ENCODE results near the gene SLC2A4RG.

- TF ChIP-seq, protein P1, sequence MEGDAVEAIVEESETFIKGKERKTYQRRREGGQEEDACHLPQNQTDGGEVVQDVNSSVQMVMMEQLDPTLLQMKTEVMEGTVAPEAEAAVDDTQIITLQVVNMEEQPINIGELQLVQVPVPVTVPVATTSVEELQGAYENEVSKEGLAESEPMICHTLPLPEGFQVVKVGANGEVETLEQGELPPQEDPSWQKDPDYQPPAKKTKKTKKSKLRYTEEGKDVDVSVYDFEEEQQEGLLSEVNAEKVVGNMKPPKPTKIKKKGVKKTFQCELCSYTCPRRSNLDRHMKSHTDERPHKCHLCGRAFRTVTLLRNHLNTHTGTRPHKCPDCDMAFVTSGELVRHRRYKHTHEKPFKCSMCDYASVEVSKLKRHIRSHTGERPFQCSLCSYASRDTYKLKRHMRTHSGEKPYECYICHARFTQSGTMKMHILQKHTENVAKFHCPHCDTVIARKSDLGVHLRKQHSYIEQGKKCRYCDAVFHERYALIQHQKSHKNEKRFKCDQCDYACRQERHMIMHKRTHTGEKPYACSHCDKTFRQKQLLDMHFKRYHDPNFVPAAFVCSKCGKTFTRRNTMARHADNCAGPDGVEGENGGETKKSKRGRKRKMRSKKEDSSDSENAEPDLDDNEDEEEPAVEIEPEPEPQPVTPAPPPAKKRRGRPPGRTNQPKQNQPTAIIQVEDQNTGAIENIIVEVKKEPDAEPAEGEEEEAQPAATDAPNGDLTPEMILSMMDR (IDR thresholded peaks at IDR 0.05): no peak
- no peak for TF ChIP-seq EP300 (IDR thresholded peaks at IDR 0.05)
- no peak for TF ChIP-seq POLR2A (IDR thresholded peaks at IDR 0.05)
Observed at GRCh38 chr20:63696306-63696627, 43.3 kb upstream of the SLC2A4RG start.
